ENCODE measurements around the gene TCF7L2.

The TCF7L2 gene

GRCh38 chr10:113047963-113048781, 98.1 kb downstream of the TCF7L2 start:
- no peak overlapping the region for H3K27ac ChIP-seq
- no peak for TF ChIP-seq CTCF (conservative IDR thresholded peaks at IDR 0.05)

- no peak overlapping the region for H3K27ac ChIP-seq
- TF ChIP-seq CTCF (conservative IDR thresholded peaks at IDR 0.05), result no peak
These were observed 99.8 kb downstream of the TCF7L2 start for GRCh38 chr10:113049881-113050280.

- H3K27ac ChIP-seq, result no peak overlapping the region
- TF ChIP-seq CTCF (conservative IDR thresholded peaks at IDR 0.05), result peak; percentile 58
These were observed 102.2 kb downstream of the TCF7L2 start for GRCh38 chr10:113052076-113052830.

GRCh38 chr10:113053091-113053490, 103.0 kb downstream of the TCF7L2 start:
- no peak overlapping the region for H3K27ac ChIP-seq
- no peak for TF ChIP-seq CTCF (conservative IDR thresholded peaks at IDR 0.05)

- no peak overlapping the region for H3K27ac ChIP-seq
These were observed 103.8 kb downstream of the TCF7L2 start for GRCh38 chr10:113053881-113054280.

GRCh38 chr10:113055458-113055857, 105.4 kb downstream of the TCF7L2 start:
- no peak overlapping the region for H3K27ac ChIP-seq
- no peak for TF ChIP-seq CTCF (conservative IDR thresholded peaks at IDR 0.05)

More at GRCh38 chr10:113053881-113054280, 103.8 kb downstream of the TCF7L2 start:
- TF ChIP-seq CTCF (conservative IDR thresholded peaks at IDR 0.05), result no peak

- H3K27ac ChIP-seq, result no peak overlapping the region
- TF ChIP-seq CTCF (conservative IDR thresholded peaks at IDR 0.05), result no peak
These were observed 106.0 kb downstream of the TCF7L2 start for GRCh38 chr10:113056030-113056429.
